Measurements from ENCODE around the gene FBXW9. TPM values are rescaled to one million over a fixed set of nuclear protein-coding genes. Genes with fewer than 3 reads are reported as not detected.

Gene FBXW9
- total and polyA plus RNA-seq, 2 experiments from 2014 or later: 6.6 to 19.4 TPM

- TF ChIP-seq CREB1 (CRISPR knock-in tag; IDR thresholded peaks at IDR 0.05; ENCODE audit: low read depth): peak; percentile 98
Measured at GRCh38 chr19:12696366-12697335, at the start of gene FBXW9 (continued).

- no peak overlapping the region for H3K4me3 ChIP-seq
- H4K20me1 ChIP-seq (replicated peaks; ENCODE audit: insufficient read depth): no peaks in the 10 kb centered on the region
- Mint-ChIP-seq H3K27ac (no peak overlapping the region; the same call in 1 of the 2 replicates), H3K9me3 (no peaks in the 10 kb centered on the region), H3K36me3 (ENCODE audit: low read depth) (peaks cover 54% of the 10 kb centered on the region), H3K4me3 (no peak overlapping the region), H3K27me3 (ENCODE audit: insufficient read depth, low read depth, poor library complexity) (peaks cover 13% of the 10 kb centered on the region), H3K4me1 (no peaks in the 10 kb centered on the region)
- H3K79me2 ChIP-seq (replicated peaks; ENCODE audit: insufficient read depth): no peaks in the 10 kb centered on the region
- DNase-seq (ENCODE audit: low spot score): no peak
- no peak for ATAC-seq
- H3K4me1 ChIP-seq (ENCODE audit: insufficient read depth): no peaks in the 10 kb centered on the region
- H3K27ac ChIP-seq (ENCODE audit: low read depth): no peak overlapping the region
- H2AFZ ChIP-seq: no peak overlapping the region
- no peaks in the 10 kb centered on the region for H3F3A ChIP-seq (replicated peaks; ENCODE audit: low read depth)
- H3K27me3 ChIP-seq (ENCODE audit: insufficient read depth): no peaks in the 10 kb centered on the region
- no peak overlapping the region for H3K4me2 ChIP-seq
- no peaks in the 10 kb centered on the region; the same call in 1 of the 2 replicates for H3K36me3 ChIP-seq (ENCODE audit: insufficient read depth)
- no peaks in the 10 kb centered on the region for H3K9me2 ChIP-seq (ENCODE audit: insufficient read depth)
- TF ChIP-seq EZH2 (IDR thresholded peaks at IDR 0.05; ENCODE audit: low read depth, unreplicated experiment) (no peak), ZNF331 (CRISPR knock-in tag; IDR thresholded peaks at IDR 0.05; ENCODE audit: low read depth) (no peak), POLR2AphosphoS5 (IDR thresholded peaks at IDR 0.05; ENCODE audit: low read depth) (no peak), REST (IDR thresholded peaks at IDR 0.05; ENCODE audit: unreplicated experiment) (no peak), ETS1 (IDR thresholded peaks at IDR 0.05) (no peak), CREB1 (CRISPR knock-in tag; IDR thresholded peaks at IDR 0.05; ENCODE audit: low read depth) (no peak), STAT1 (IDR thresholded peaks at IDR 0.05; ENCODE audit: unreplicated experiment) (no peak), ZNF114 (CRISPR knock-in tag; IDR thresholded peaks at IDR 0.05) (no peak), NANOG (IDR thresholded peaks at IDR 0.05; ENCODE audit: borderline replicate concordance) (no peak), JUNB (IDR thresholded peaks at IDR 0.05; ENCODE audit: unreplicated experiment) (no peak), ZNF462 (CRISPR knock-in tag; IDR thresholded peaks at IDR 0.05) (no peak), EZH2phosphoT487 (IDR thresholded peaks at IDR 0.05; ENCODE audit: unreplicated experiment) (no peak)
Measured at GRCh38 chr19:12745166-12745897, 48.9 kb upstream of the FBXW9 start.
